Measurements from ENCODE around the gene HEXD.

Gene HEXD

DNA sequence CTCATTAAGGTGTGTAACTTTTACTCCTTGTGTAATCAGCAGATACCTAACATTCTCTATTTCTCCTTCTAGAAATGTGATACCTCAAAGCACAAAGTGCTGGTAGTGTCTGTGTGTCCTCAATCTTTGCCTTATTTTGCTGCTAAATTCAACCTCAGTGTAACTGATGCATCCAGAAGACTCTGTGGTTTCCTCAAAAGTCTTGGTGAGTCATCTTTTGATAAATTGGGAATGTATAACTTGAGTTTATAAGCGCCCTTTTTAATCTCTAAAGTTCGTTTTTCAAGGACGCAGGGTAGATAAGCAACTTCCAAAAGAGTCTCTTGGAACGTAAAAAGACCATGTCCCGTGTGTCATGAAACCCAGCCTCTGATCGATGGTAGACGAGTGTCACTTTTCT, 50.5 kb downstream of the HEXD start:
- no peaks in the 10 kb centered on the region for H3K9me3 Mint-ChIP-seq
- no peaks in the 10 kb centered on the region for H3K27me3 Mint-ChIP-seq
- CTCF ChIA-PET, result no interaction called here
- H3K4me1 Mint-ChIP-seq, result peaks cover 22% of the 10 kb centered on the region
- DNase-seq, result no peak
- H3K36me3 Mint-ChIP-seq, result peaks cover 51% of the 10 kb centered on the region
- no peak overlapping the region for H3K4me3 Mint-ChIP-seq
- H3K27ac Mint-ChIP-seq, result no peak overlapping the region

DNA sequence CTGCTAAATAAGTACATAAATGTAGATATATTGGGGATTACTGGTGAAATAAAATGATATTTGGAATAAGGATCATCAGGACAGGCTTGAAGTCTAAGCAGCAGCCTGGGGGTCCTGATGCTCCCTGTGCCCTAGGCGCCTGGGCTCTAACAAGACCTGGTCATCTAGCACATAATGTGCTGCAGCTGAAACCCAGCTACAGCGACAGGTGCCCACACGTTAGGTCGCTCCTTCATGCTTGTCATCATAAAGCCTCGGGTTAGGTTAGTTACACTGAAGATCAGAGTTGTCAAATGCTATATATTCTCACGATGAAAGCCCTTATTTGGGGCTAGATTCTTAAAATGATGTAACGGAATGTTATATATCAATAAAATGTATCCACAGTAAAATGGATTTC, 51.9 kb downstream of the HEXD start:
- DNase-seq, result no peak
- peaks cover 12% of the 10 kb centered on the region for H3K4me1 Mint-ChIP-seq
- H3K36me3 Mint-ChIP-seq, result peaks cover 50% of the 10 kb centered on the region
- no peaks in the 10 kb centered on the region for H3K9me3 Mint-ChIP-seq
- no peak overlapping the region for H3K4me3 Mint-ChIP-seq
- H3K27me3 Mint-ChIP-seq, result no peaks in the 10 kb centered on the region
- CTCF ChIA-PET, result interaction anchor here (0.9 kb wide), 1 partner anchor 21 kb away, joined by 3 read pairs; no protein-coding TSS in a partner anchor
- H3K27ac Mint-ChIP-seq, result no peak overlapping the region

DNA sequence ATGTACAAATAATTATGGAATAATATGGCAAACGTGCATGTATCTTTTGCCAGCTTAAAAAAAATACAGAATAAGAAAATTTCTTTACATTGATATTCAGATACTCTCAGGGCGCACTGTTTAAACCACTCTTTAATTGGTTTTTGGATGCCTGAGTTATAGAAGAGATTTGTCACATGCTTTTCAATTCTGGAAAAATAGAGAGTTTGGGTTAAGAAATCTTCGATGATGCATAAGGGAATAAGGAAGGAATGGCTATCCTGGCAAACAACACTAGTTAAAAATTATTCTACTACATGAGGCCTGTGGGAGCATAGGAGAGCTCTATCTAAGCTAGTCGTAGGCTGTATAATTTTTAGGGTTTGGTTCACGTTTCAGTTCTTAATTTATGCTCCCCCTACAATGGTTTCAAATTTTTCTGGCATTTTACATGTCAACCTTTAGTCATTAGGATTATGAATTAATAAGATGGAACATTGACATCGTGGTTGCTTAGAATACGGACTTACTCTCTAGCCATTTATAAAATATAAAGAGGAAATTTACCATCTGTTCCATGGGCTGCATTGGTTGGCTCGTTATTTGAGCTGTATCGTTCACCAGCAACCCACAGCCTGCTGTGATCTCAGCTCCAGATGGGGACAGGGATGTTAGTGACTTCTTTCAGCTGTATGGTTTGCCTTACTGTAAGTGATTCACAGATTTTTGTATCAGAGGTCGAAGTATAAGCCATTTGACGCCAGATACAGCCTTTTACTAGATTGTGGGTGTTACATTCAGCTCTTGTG, 56.3 kb downstream of the HEXD start:
- no peak for DNase-seq
- CTCF ChIA-PET, result no interaction called here
- no peak overlapping the region for H3K27ac Mint-ChIP-seq
- H3K4me3 Mint-ChIP-seq, result no peak overlapping the region
- H3K27me3 Mint-ChIP-seq, result no peaks in the 10 kb centered on the region
- H3K9me3 Mint-ChIP-seq, result no peaks in the 10 kb centered on the region
- peaks cover 24% of the 10 kb centered on the region for H3K4me1 Mint-ChIP-seq
- H3K36me3 Mint-ChIP-seq, result peaks cover 49% of the 10 kb centered on the region

DNA sequence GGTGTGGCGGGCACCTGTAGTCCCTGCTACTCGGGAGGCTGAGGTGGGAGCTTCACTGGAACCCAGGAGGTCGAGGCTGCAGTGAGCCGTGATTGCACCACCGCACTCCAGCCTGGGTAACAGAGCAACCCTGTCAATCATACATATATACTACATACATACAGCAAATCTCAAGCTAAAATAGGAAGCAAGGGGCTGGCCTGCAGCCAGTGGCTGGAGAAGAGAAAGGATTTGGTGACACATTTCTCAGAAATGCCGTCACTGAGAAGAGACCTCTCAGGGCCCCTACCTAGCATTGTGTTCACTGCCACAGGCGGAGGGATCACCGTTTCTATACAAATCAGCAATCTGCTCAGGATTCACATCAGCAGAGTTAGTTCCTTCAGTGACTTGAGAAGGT, 57.3 kb downstream of the HEXD start:
- Mint-ChIP-seq H3K27ac (no peak overlapping the region), H3K4me1 (peaks cover 27% of the 10 kb centered on the region), H3K4me3 (no peak overlapping the region), H3K27me3 (no peaks in the 10 kb centered on the region), H3K9me3 (no peaks in the 10 kb centered on the region), H3K36me3 (peaks cover 52% of the 10 kb centered on the region)
- DNase-seq, result no peak
- CTCF ChIA-PET, result interaction anchor here (1.3 kb wide), 1 partner anchor 12 kb away, joined by 3 read pairs; no protein-coding TSS in a partner anchor

DNA sequence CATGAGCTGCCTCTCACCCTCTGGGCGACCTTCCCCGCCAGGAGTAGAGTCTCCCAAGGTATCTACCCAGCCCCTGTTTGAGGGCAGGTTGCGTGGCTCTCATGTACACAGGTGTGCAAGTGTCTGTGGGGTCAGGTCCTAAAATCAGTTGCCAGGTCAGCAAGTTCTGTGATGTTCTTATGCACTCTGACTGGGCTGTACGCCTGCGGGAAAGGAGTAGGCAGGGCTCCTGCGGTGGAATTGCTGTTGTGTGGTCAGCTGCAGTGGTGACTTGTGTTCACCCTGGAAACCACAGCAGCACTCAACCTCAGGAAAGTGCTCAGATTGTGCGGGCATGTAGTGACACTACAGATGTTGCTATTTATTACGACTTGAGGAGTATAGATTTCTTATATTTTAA, 59.8 kb downstream of the HEXD start:
- Mint-ChIP-seq H3K27me3 (no peaks in the 10 kb centered on the region), H3K9me3 (no peaks in the 10 kb centered on the region), H3K36me3 (peaks cover 56% of the 10 kb centered on the region), H3K4me3 (no peak overlapping the region), H3K27ac (peak overlapping the region; percentile 39), H3K4me1 (peaks cover 27% of the 10 kb centered on the region)
- no peak for DNase-seq
- CTCF ChIA-PET, result interaction anchor here (1.5 kb wide), 1 partner anchor 76 kb away, joined by 3 read pairs; no protein-coding TSS in a partner anchor

DNA sequence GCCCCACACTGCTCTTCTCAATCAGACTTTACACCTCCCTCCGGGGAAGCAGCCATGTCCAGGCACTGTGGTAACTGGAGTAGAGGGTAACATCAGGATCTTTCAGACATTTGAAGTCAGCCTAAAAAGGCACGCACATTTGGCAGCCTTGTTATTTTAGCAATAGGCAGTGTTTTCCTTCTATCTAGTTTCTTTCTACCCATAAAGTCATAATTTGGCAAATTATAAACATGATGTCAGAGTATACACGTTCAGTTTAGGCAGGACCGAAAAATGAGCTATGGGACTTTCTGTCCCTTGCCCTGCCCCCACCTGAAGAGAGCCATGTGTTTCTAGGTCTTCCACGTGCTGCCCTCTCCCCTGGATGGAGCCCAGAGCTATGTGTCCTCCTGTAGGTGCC, 61.5 kb downstream of the HEXD start:
- CTCF ChIA-PET, result no interaction called here
- Mint-ChIP-seq H3K4me1 (peaks cover 23% of the 10 kb centered on the region), H3K27ac (peak overlapping the region; percentile 82), H3K9me3 (no peaks in the 10 kb centered on the region), H3K4me3 (no peak overlapping the region), H3K36me3 (peaks cover 55% of the 10 kb centered on the region), H3K27me3 (no peaks in the 10 kb centered on the region)
- no peak for DNase-seq

DNA sequence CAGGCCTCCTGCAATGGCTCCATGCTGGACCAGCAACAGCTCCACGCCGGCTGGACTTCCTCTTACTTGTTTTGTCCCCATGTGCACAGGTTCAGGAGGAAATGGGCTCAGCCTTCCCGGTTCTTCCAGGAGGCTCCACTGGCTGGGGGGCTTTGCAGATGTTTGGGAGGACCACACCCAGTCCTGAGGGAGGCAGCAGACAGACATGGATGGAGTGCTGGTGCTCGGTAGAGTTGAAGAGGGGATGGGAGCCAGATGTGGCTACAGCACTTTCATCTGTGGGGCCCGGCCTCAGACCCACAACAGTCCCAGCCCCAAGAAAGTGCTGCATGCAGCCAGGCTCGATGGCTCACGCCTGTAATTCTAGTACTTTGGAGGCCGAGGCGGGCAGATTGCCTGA, 62.2 kb downstream of the HEXD start:
- CTCF ChIA-PET, result interaction anchor here (1.3 kb wide), 1 partner anchor 16 kb away, joined by 4 read pairs; no protein-coding TSS in a partner anchor
- Mint-ChIP-seq H3K27me3 (no peaks in the 10 kb centered on the region), H3K4me1 (peaks cover 31% of the 10 kb centered on the region), H3K27ac (no peak overlapping the region), H3K36me3 (peaks cover 58% of the 10 kb centered on the region), H3K4me3 (no peak overlapping the region), H3K9me3 (no peaks in the 10 kb centered on the region)
- no peak for DNase-seq

DNA sequence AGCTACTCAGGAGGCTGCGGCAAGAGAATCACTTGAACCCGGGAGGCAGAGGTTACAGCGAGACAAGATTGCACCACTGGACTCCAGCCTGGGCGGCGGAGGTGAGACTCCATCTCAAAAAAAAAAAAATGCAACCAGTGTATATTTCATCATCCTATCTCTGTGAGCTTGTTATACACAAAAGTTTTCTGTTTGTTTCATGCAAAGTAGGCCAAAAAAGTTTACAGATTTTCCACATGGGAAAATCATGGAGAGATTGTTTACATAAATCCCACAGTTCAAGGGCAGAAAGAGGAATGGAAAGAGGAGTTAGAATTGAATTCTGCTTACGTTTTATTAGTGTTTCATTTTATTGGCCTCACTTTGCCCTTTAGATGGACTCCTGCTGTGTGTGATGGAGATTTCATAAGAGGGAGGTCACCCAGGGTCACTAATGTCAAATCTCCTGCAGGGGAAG, 65.1 kb downstream of the HEXD start:
- peaks cover 65% of the 10 kb centered on the region for H3K36me3 Mint-ChIP-seq
- H3K9me3 Mint-ChIP-seq, result no peaks in the 10 kb centered on the region
- CTCF ChIA-PET, result no interaction called here
- H3K4me3 Mint-ChIP-seq, result no peak overlapping the region
- peaks cover 39% of the 10 kb centered on the region for H3K4me1 Mint-ChIP-seq
- DNase-seq, result no peak
- no peaks in the 10 kb centered on the region for H3K27me3 Mint-ChIP-seq
- H3K27ac Mint-ChIP-seq, result no peak overlapping the region

DNA sequence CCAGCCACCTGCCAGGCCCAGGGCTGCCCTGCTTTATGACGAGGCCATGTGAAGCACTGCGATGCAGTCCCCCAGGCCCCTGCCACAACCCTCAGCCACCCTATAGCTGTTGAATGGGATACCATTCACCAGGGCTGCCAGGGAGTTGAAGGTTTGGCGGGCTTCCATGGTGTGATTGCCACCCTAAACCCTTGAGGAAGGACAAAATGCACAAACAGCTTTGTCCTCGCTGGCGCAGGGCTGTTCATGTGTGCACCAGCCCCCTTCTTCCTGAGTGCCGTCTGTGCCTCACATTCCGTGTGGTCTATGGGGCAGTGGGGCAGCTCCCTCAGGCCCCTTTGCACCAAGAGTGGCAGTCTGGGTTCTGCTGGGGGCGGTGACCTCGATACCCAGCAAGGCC, 65.7 kb downstream of the HEXD start:
- Mint-ChIP-seq H3K27ac (no peak overlapping the region), H3K36me3 (peaks cover 67% of the 10 kb centered on the region), H3K4me3 (no peak overlapping the region), H3K27me3 (no peaks in the 10 kb centered on the region), H3K4me1 (peaks cover 33% of the 10 kb centered on the region), H3K9me3 (no peaks in the 10 kb centered on the region)
- no peak for DNase-seq
- CTCF ChIA-PET, result no interaction called here

DNA sequence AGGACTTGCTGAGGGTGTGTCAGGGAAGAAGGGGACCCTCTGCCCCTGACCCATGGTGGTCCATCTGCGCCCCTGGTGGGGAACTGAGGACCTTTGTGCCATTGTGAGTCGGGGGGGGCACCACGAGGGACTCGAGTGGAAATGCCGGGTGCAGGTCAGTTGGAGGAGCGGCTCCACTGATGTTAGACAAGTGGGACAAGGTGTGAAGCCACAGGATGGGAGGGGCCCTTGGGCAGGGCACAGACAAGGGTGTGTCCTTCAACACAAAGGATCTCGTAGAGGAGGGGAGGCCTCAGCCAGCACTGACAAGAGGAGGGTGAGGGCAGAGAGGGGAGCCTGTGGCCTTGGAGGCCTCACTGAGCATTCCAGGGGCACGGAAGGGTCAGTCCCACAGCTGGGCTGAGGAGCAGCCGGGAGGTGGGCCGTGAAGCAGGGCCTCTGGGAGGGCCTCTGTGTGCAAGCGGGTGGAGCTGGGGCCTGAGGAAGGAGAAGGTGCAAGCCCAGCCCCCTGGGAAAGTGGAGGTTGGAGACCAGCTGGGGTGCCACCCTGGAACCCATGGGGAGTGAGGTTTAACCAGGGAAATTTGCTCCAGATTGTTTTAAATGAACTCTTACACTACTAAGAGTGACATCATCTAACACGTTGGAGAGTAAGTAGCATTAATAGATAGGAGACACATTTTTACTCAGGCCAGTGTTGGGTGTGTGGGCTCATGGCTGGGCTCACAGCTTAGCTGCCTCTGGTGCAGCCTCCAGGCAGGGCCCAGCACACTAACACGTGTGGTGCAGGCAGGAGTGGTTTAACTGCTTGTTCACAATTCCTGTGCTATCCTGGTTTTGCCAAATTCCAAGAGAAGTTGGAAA, 68.3 kb downstream of the HEXD start:
- Mint-ChIP-seq H3K27ac (peak overlapping the region; percentile 82), H3K27me3 (no peaks in the 10 kb centered on the region), H3K9me3 (no peaks in the 10 kb centered on the region), H3K4me1 (peaks cover 26% of the 10 kb centered on the region), H3K4me3 (peak overlapping the region; percentile 26), H3K36me3 (peaks cover 54% of the 10 kb centered on the region)
- peak; percentile 37 for DNase-seq
- CTCF ChIA-PET, result no interaction called here

DNA sequence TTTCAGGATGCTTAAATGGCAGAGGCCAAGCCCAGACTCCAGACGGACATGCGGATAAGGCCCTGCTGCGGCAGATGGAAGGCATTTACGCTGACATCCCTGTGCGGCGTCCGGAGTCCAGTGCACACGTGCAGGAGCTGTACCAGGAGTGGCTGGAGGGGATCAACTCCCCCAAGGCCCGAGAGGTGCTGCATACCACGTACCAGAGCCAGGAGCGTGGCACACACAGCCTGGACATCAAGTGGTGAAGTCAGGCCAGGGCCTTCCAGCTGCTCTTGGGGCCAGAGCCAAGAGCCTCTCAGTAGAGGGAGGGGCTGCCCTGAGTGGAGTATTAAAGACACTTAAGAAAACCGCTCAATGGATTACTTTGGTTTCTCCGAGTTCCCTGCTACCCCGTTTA, 69.8 kb downstream of the HEXD start:
- H3K4me1 Mint-ChIP-seq, result peaks cover 26% of the 10 kb centered on the region
- H3K27ac Mint-ChIP-seq, result no peak overlapping the region
- CTCF ChIA-PET, result interaction anchor here (0.5 kb wide), 1 partner anchor 50 kb away, joined by 3 read pairs; no protein-coding TSS in a partner anchor
- H3K9me3 Mint-ChIP-seq, result no peaks in the 10 kb centered on the region
- no peaks in the 10 kb centered on the region for H3K27me3 Mint-ChIP-seq
- H3K4me3 Mint-ChIP-seq, result no peak overlapping the region
- DNase-seq, result no peak
- peaks cover 44% of the 10 kb centered on the region for H3K36me3 Mint-ChIP-seq

DNA sequence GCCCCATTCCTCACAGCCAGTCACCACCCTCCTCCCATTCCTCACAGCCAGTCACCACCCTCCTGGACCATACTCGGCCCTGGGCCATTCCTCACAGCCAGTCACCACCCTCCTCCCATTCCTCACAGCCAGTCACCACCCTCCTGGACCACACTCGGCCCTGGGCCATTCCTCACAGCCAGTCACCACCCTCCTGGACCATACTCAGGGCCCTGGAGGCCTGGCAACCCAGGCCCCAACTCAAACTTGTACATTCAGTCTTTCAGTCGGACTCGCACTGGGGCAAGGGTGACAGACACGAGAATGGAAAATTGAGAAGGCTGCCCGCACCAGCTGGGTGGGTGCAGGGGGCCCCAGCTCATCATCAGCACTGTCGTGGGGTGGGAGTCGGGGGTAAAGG, 71.0 kb downstream of the HEXD start:
- Mint-ChIP-seq H3K4me3 (no peak overlapping the region), H3K9me3 (no peaks in the 10 kb centered on the region), H3K36me3 (peaks cover 38% of the 10 kb centered on the region), H3K4me1 (peaks cover 30% of the 10 kb centered on the region), H3K27me3 (peaks cover 3% of the 10 kb centered on the region), H3K27ac (no peak overlapping the region)
- DNase-seq, result no peak
- CTCF ChIA-PET, result no interaction called here

DNA sequence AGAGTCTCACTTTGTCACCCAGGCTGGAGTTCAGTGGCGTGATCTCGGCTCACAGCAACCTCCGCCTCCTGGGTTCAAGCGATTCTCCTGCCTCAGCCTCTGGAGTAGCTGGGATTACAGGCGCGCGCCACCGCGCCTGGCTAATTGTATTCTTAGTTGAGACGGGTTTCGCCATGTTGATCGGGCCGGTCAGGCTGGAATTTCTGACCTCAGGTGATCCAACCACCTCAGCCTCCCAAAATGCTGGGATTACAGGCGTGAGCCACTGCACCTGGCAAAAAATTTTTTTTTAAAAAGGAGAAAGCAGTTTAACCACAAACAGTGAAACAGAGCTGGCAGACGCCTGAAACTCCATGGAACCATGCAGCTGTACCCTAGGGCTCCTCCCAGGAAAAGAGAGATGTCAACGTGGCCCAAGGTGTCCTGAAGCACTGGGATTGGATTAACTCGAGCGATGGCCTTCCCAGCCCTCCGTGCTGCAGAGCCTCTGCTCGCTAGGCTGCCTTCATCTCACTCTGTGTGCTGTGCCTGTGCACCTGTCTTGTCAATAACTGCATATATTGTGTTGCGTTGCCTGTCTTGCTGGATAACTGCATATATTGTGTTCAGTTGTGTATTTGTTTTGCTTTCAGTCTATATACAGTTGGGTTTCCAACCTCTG, 71.8 kb downstream of the HEXD start:
- H3K27me3 Mint-ChIP-seq, result peaks cover 10% of the 10 kb centered on the region
- no peak overlapping the region for H3K4me3 Mint-ChIP-seq
- CTCF ChIA-PET, result no interaction called here
- H3K27ac Mint-ChIP-seq, result no peak overlapping the region
- H3K36me3 Mint-ChIP-seq, result peaks cover 33% of the 10 kb centered on the region
- DNase-seq, result no peak
- H3K9me3 Mint-ChIP-seq, result no peaks in the 10 kb centered on the region
- peaks cover 34% of the 10 kb centered on the region for H3K4me1 Mint-ChIP-seq

DNA sequence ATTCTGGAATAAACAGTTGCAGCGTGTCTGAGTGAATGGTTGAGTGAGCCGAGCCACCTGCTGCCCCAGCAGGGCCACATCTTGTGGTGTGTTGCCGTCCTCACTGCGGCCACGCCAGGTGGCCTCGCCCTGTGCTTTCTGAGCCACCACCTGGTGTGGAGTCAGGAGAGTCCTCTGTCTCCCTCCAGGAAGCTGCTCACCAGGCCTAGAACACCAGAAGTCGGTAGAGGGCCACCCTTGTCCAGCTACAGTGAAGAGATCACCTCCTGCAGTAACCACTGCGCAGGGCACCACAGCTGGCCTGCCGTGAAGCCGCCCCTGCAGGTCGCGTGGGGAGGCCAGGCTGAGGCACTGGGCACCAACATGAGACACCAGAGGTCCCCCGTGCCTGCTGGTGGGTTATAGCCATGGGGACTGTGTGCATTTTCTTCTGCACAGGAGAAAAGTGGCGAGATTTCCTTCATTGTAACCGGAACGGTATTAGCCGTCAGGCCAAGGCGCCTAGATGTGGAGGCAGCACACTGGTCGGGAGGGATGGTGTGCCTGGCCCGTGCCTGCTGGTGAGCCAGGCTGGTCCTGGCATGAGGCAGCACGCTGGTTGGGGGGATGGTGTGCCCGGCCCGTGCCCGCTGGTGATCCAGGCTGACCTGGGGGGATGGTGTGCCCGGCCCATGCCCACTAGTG, 72.5 kb downstream of the HEXD start:
- Mint-ChIP-seq H3K27me3 (peaks cover 10% of the 10 kb centered on the region), H3K9me3 (no peaks in the 10 kb centered on the region), H3K4me3 (no peak overlapping the region), H3K36me3 (peaks cover 27% of the 10 kb centered on the region), H3K27ac (no peak overlapping the region), H3K4me1 (peaks cover 31% of the 10 kb centered on the region)
- DNase-seq, result no peak
- CTCF ChIA-PET, result no interaction called here

Data from activated naive CD4-positive, alpha-beta T cell treated with anti-CD3 and anti-CD28 coated beads, Interleukin-2, amount 10 ng/mL, durations not matched to agents 7 days and 5 days (primary cell).